Eye (tissue), 1 donor: ENCODE results near the gene ERV3-1.
A peak's percentile ranks its signal among the peaks of the same experiment; 100 is the strongest.
"Not testable (repeated sequence)": the region's sequence is repeated elsewhere in the genome, so short reads cannot be mapped to it uniquely, and the experiment has no call there.

Experiments used
- DNase-seq: peaks from one replicate; pipeline ENCODE4 v3.0.0-alpha.2; 2015

ERV3-1 gene

GRCh38 chr7:64999165-65000004, 7.1 kb downstream of the ERV3-1 start:
- no peak for DNase-seq

- no peak for DNase-seq
These were observed 7.7 kb downstream of the ERV3-1 start for GRCh38 chr7:64998865-64999164.

GRCh38 chr7:64997927-64998391, 8.5 kb downstream of the ERV3-1 start:
- no peak for DNase-seq

GRCh38 chr7:64997164-64997908, 9.2 kb downstream of the ERV3-1 start:
- DNase-seq = peak; percentile 0

GRCh38 chr7:64996305-64996704, 10.2 kb downstream of the ERV3-1 start:
- peak; percentile 0 for DNase-seq

- no peak for DNase-seq
These were observed 12.6 kb downstream of the ERV3-1 start for GRCh38 chr7:64993901-64994300.

GRCh38 chr7:64992971-64993370, 13.5 kb downstream of the ERV3-1 start:
- no peak for DNase-seq

- DNase-seq = no peak
These were observed 15.6 kb downstream of the ERV3-1 start, which contains the start of gene ZNF117 for GRCh38 chr7:64990936-64991335. Gene ZNF117, minus strand, starts transcription at chr7:64991036.

GRCh38 chr7:64990216-64990615, 16.3 kb downstream of the ERV3-1 start:
- no peak for DNase-seq

- DNase-seq = no peak
These were observed 27.8 kb downstream of the ERV3-1 start for GRCh38 chr7:64978497-64979203.

- no peak for DNase-seq
These were observed 40.9 kb downstream of the ERV3-1 start for GRCh38 chr7:64965594-64965993.

- DNase-seq = no peak
These were observed 47.3 kb downstream of the ERV3-1 start for GRCh38 chr7:64959072-64959747.

GRCh38 chr7:64951250-64951848, 55.1 kb downstream of the ERV3-1 start:
- DNase-seq = peak; percentile 72

GRCh38 chr7:64950673-64951072, 55.8 kb downstream of the ERV3-1 start:
- DNase-seq = not testable (repeated sequence)

- DNase-seq = not testable (repeated sequence)
These were observed 57.7 kb downstream of the ERV3-1 start for GRCh38 chr7:64948774-64949173.

- peak; percentile 46 for DNase-seq
These were observed 59.1 kb downstream of the ERV3-1 start for GRCh38 chr7:64947252-64948000.

- no peak for DNase-seq
These were observed 59.7 kb downstream of the ERV3-1 start for GRCh38 chr7:64946772-64947171.

GRCh38 chr7:64945503-64946175, 60.8 kb downstream of the ERV3-1 start:
- DNase-seq = no peak

- not testable (repeated sequence) for DNase-seq
These were observed 61.6 kb downstream of the ERV3-1 start for GRCh38 chr7:64944667-64945502.
